Stimulated activated CD8-positive, alpha-beta memory T cell treated with anti-CD3 and anti-CD28 coated beads, Interleukin-7, amount 100 ng/mL, for 48 hours (primary cell): Measurements from ENCODE around the gene BAD.

Source experiments
- DNase-seq, 2 donors: peaks; one replicate each; pipeline ENCODE4 v3.0.0-alpha.2; 2020; ENCODE audit warnings: low read depth in 1 of 2; ENCODE audit errors: extremely low read depth in 1 of 2

Gene BAD

GRCh38 chr11:64232967-64233315 lies 51.5 kb downstream of the BAD start:
- DNase-seq: no peak

GRCh38 chr11:64232182-64232966 lies 52.1 kb downstream of the BAD start:
- no peak for DNase-seq

DNA sequence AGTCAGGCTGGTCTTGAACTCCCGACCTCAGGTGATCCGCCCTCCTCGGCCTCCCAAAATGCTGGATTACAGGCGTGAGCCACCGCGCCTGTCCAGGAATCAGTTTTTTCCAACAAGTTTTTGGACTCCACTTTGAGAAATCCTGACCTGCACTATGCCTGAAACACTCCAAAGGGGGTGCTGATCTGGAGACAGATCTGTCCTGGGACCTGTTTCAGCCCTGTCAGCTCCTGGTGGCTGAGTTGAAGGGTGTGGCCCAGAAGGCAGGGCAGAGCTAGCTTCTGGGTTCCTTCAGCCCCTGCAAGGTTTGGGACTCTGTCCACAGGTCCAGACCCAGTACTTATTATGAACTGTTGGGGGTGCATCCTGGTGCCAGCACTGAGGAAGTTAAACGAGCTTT lies 52.9 kb downstream of the BAD start:
- no peak for DNase-seq

DNA sequence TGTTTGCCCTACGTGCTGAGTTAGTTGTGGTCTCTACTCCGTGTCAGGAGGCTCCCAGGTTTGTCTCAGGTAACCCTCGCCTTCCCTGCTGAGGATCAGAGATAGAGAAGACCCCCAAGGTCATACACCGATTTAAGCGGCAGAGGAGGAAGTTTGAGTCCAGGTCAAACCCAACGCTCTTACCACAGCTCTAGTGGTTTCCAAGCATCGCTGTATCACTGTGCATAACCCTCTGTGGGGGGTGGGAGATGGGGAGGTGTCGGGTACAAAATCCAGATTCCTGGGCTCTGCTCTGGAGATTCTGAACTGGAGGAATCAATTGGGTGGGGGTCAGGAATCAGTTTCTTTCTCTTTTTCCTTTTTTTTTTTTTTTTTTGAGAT lies 53.5 kb downstream of the BAD start:
- DNase-seq: no peak

- DNase-seq: peak; percentile 72 to 86
Observed at GRCh38 chr11:64230171-64230984, 54.1 kb downstream of the BAD start, which contains the start of gene DNAJC4. TSS of gene DNAJC4 (plus strand) at chr11:64230548. CDS start at chr11:64230855, 307 bp downstream.

GRCh38 chr11:64229744-64230170 lies 54.7 kb downstream of the BAD start:
- no peak for DNase-seq

DNA sequence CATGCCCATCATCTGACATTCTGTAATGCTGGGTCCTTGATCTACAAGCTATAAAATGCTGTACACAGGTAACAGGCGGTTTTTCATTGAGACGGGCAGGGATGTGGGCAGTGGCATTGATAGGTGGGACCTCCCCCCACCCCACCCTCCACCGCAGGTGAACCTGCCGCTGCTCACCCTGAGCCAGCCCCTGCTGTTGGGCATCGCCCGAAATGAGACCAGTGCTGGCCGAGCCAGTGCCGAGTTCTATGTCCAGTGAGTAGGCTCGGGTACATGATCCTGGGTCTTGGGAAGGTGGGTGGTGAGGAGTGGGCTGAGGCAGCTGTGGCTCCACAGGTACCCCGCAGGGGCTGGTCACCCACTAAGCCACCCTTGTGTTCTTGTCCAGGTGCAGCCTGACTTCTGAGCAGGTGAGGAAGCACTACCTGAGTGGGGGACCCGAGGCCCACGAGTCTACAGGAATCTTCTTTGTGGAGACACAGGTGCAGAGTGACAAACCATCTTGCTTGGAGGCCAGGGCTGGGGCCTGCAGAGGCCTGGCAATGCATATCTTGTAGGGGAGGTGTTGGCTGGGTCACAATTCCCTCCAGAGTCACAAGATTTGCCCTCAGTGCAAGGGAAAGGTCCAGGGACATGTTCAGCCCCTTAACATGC lies 55.2 kb downstream of the BAD start:
- no peak for DNase-seq

DNA sequence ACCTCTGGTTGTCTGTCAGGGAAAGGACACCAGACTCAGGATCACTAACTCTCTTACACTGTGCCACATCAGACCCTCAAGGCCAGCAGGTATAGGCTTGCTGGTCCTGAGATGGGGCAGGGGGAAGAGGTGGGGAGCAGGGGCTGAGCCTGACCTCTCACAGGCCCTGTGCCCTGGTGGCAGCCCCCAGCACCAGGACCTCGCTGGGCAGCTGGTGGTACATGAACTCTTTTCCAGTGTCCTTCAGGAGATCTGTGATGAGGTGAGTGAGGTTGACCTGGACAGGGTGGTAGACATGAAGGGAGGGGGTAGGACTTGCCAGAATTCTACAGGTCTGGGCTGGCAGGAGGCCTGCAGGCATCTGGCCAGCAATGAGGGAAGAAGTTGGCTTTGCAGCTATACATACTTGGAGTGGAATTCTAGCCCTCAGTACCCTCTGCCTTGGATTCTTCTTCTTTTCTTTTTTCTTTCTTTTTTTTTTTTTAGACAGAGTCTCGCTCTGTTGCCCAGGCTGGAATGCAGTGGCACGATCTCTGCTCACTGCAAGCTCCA lies 57.0 kb downstream of the BAD start:
- no peak for DNase-seq

DNA sequence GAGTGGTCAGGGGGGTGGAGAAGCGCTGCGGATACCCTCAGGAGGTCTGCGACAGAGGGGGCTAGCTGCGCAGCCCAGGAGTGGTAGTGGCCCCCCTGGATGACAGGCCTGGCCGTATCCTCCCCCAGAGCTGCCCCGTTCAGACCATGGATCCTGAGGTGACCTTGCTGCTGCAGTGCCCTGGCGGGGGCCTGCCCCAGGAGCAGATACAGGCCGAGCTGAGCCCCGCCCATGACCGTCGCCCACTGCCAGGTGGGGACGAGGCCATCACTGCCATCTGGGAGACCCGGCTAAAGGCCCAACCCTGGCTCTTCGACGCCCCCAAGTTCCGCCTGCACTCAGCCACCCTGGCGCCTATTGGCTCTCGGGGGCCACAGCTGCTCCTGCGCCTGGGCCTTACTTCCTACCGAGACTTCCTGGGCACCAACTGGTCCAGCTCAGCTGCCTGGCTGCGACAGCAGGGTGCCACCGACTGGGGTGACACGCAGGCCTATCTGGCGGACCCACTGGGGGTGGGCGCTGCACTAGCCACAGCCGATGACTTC lies 57.9 kb downstream of the BAD start:
- peak in 1 of 2 donors; percentile 68 for DNase-seq

- peak; percentile 85 to 87 for DNase-seq
Observed at GRCh38 chr11:64225608-64226506, 58.6 kb downstream of the BAD start, which contains the start of the genes NUDT22 and TRPT1. TSS of gene NUDT22 (plus strand) at chr11:64226274. CDS start at chr11:64226653, 379 bp downstream. TSS of gene TRPT1 (minus strand) at chr11:64226186. CDS start at chr11:64225860, 326 bp downstream.

GRCh38 chr11:64224891-64225607 lies 59.4 kb downstream of the BAD start:
- no peak for DNase-seq

- no peak for DNase-seq
Observed at GRCh38 chr11:64224151-64224890, 60.1 kb downstream of the BAD start.

DNA sequence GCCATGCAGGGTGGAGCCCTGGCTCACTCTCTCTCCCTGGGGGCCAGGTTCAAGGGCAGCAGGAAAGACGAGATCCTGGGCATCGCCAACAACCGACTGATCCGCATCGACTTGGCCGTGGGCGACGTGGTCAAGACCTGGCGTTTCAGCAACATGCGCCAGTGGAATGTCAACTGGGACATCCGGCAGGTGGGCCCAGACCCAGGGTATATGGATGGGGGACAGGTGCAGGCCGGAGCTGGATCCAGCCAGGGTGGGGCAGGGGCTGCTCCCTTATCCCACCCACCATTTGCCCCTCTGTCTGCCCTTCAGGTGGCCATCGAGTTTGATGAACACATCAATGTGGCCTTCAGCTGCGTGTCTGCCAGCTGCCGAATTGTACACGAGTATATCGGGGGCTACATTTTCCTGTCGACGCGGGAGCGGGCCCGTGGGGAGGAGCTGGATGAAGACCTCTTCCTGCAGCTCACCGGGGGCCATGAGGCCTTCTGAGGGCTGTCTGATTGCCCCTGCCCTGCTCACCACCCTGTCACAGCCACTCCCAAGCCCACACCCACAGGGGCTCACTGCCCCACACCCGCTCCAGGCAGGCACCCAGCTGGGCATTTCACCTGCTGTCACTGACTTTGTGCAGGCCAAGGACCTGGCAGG lies 61.3 kb downstream of the BAD start:
- DNase-seq: no peak

DNA sequence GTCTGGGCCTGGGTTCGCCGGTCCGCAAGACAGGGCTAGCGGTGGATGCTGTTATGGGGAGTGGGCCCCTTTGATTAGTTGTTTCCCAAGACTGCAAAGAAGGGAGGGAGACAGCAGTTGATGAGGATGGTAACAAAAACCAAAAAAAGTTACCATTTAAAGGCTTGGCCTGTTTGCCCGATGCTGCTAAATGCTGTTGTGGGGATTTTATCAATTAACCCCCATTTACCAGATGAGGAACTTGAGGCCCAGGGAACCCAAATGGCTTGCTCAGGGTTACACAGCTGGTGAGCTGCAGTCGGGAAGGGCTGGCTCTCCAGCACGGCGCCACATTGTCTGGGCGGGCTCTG lies 61.8 kb downstream of the BAD start:
- DNase-seq: no peak

GRCh38 chr11:64220798-64221197 lies 63.7 kb downstream of the BAD start:
- DNase-seq: no peak

DNA sequence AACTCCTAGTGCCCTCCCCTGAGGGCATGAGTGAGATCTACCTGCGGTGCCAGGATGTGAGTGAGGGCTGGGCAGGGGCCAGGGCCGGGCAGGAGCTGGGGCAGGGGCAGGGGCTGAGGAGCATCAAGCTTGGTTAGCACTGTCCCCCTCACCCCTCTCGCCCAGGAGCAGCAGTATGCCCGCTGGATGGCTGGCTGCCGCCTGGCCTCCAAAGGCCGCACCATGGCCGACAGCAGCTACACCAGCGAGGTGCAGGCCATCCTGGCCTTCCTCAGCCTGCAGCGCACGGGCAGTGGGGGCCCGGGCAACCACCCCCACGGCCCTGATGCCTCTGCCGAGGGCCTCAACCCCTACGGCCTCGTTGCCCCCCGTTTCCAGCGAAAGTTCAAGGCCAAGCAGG lies 64.2 kb downstream of the BAD start:
- DNase-seq: no peak
